Duodenal mucosa (tissue), 2 donors: ENCODE measurements around the gene FGD4.

Experiments
- H3K27ac ChIP-seq: one replicate; pipeline ENCODE4 v1.7.0; 2013; ENCODE audit warnings: low read depth, low read length
- H3K27me3 ChIP-seq, 2 donors: one replicate each; pipeline ENCODE4 v1.7.0; 2013; ENCODE audit warnings: low read length in 2 of 2, control low read depth in 1 of 2; ENCODE audit not compliant: insufficient read depth in 2 of 2, control insufficient read depth in 1 of 2
- H3K36me3 ChIP-seq, 2 donors: one replicate each; pipeline ENCODE4 v1.7.0; 2013; ENCODE audit warnings: low read length in 2 of 2, control low read depth in 1 of 2; ENCODE audit not compliant: insufficient read depth in 2 of 2, control insufficient read depth in 1 of 2
- H3K4me1 ChIP-seq, 2 donors: one replicate each; pipeline ENCODE4 v1.7.0; 2013; ENCODE audit warnings: low read length in 2 of 2, control low read depth in 1 of 2; ENCODE audit not compliant: insufficient read depth in 2 of 2, control insufficient read depth in 1 of 2
- H3K4me3 ChIP-seq, 2 donors: one replicate each; pipeline ENCODE4 v1.7.0; 2013; ENCODE audit warnings: low read length in 2 of 2, low read depth in 1 of 2
- H3K9ac ChIP-seq, 2 donors: one replicate each; pipeline ENCODE4 v1.7.0; 2013; ENCODE audit warnings: low read length in 2 of 2, low read depth in 1 of 2
- H3K9me3 ChIP-seq, 2 donors: one replicate each; pipeline ENCODE4 v1.7.0; 2013; ENCODE audit warnings: low read length in 2 of 2, control low read depth in 1 of 2; ENCODE audit not compliant: control insufficient read depth in 1 of 2

FGD4 gene

DNA sequence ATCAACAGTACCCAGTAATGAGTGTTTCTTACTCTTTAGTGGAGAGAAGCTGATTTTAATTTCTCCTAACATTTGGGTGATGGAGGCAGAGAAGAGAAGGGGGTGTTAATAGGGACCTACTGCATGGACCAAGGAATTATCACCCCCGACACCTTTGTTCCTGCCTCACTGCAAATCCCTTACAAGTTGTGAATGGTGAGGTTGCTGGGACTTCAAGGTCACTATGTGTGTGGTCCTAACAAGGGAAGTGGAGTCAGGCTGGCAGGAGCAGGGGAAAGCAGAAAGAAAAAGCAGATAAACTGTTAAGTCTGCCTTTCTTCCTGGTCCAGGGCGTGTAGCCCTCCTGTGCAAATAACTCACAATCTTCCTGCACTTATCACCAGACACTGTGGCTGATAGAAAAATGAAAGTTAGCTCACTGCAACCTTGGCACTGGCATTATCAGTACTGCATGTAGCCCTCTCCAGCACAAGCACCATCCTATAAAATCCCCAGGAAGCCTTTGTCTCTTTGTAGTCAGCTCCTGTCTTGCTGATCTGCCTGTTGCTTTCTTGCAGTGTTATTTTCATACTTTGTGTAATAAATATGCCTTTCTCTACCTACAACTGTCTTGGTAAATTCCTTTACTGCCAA is 167.4 kb downstream of the FGD4 start:
- no peak overlapping the region for H3K4me3 ChIP-seq
- peaks cover 16 to 35% of the 10 kb centered on the region in 2 donors for H3K4me1 ChIP-seq
- peaks cover 0 to 9% of the 10 kb centered on the region in 2 donors for H3K36me3 ChIP-seq
- H3K27ac ChIP-seq, result peak overlapping the region; percentile 30
- H3K27me3 ChIP-seq, result no peaks in the 10 kb centered on the region
- H3K9ac ChIP-seq, result no peak overlapping the region
- H3K9me3 ChIP-seq, result no peaks in the 10 kb centered on the region

DNA sequence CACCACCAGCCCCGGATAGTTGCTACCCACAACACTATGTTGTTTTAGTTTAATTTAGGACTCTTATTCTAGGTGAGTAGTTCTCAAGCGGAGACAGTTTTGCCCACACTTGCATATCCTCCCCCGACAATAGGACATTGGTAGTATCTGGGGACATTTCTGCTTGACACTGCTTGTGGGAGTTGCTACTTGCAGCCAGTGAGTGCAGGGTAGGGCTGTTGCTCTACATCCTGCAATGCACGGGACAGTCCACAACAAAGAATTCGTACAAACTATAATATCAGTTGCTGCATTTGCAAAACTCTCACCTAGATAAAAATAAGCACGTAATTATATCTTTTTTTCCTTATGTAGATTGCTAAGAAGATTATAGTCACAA is 167.9 kb downstream of the FGD4 start:
- Histone ChIP-seq H3K27me3 (no peaks in the 10 kb centered on the region), H3K27ac (peak overlapping the region; percentile 30), H3K9ac (no peak overlapping the region), H3K9me3 (no peaks in the 10 kb centered on the region), H3K4me1 (peaks cover 16 to 31% of the 10 kb centered on the region in 2 donors), H3K4me3 (no peak overlapping the region), H3K36me3 (peaks cover 0 to 9% of the 10 kb centered on the region in 2 donors)

DNA sequence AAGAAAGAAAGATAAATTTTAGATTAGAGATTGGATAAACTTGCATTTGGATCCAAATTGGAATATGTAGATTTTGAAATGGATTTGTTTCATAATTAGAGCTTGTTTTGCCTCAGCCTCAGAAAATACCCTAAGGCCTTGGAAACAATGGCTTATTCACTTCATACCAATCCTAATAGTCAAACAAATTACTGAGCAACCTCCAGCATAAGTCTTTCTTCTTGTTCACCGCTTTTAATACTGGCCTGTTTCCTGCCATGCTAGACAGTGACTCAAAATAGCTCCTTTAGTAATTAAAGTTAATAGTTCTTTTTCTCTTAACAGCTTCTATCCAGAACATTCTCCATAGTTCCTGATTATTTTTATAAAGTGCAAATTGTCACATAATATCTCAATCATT is 168.9 kb downstream of the FGD4 start:
- Histone ChIP-seq H3K9me3 (no peaks in the 10 kb centered on the region), H3K27ac (no peak overlapping the region), H3K36me3 (peaks cover 0 to 9% of the 10 kb centered on the region in 2 donors), H3K9ac (no peak overlapping the region), H3K4me1 (peaks cover 16 to 31% of the 10 kb centered on the region in 2 donors), H3K4me3 (no peak overlapping the region), H3K27me3 (no peaks in the 10 kb centered on the region)

DNA sequence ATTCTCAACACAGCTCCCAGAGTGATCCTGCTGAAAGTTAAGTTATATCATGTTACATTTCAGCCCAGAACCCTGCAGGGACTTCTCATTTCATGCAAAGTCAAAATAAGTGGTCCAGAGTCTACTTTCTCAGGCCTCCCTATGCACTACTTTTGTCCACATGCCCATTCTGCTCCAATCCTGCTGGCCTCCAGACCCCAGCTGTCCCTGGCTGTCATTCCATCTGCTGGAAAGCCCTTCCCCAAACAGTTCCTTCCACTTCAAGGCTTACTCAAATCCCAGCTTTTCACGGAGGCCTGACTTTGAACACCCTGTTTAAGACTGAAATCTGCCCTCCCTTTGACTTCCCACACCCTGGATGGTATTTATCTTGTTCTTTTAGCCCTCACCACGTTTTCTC is 169.9 kb downstream of the FGD4 start:
- H3K4me1 ChIP-seq, result peaks cover 16 to 31% of the 10 kb centered on the region in 2 donors
- no peak overlapping the region for H3K9ac ChIP-seq
- peaks cover 0 to 5% of the 10 kb centered on the region in 2 donors for H3K36me3 ChIP-seq
- no peak overlapping the region for H3K4me3 ChIP-seq
- no peaks in the 10 kb centered on the region for H3K27me3 ChIP-seq
- no peak overlapping the region for H3K27ac ChIP-seq
- H3K9me3 ChIP-seq, result no peaks in the 10 kb centered on the region

DNA sequence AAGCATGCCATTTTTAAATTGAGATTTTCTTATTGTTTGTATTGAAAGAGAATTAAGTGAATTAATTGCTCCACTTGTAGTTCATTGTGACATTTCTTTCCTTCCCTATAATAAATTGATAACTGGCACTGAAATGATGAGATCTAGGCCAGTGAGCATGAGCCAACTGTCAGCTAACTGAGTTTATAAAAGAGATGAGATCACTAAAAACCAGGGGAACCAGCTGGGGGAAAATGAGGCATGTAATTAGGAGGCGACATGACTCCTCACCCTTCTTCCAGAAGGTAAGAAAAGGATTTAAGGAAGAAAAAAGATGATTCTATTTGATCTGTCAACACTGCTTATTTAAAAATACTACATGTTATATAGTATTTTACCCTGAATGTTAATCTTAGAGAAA is 175.2 kb downstream of the FGD4 start:
- no peak overlapping the region for H3K9ac ChIP-seq
- H3K4me3 ChIP-seq, result no peak overlapping the region
- H3K27ac ChIP-seq, result no peak overlapping the region

DNA sequence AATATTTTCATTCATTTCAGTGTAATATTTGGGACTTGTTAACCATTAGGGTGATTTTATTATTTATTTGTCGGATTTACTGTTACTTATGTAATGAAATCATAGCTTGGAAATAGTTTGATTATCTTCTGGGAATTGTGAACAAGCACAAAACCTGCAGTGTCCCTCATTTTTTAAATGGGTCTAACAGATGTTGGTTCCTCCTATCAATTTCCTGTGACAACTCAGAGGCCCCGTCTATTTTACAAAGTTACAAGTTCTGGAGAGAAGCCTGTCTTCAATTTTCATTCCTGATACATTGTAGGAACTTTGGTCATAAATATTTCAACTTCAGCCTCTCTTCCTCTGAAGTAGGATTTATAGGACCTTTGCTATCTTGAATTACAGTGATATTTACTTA is 178.0 kb downstream of the FGD4 start:
- H3K27ac ChIP-seq, result no peak overlapping the region
- H3K9ac ChIP-seq, result no peak overlapping the region
- H3K4me1 ChIP-seq, result peaks cover 0 to 3% of the 10 kb centered on the region in 2 donors
- H3K9me3 ChIP-seq, result no peaks in the 10 kb centered on the region
- no peak overlapping the region for H3K4me3 ChIP-seq
- peaks cover 8 to 20% of the 10 kb centered on the region in 2 donors for H3K36me3 ChIP-seq
- no peaks in the 10 kb centered on the region for H3K27me3 ChIP-seq

More for the DNA sequence above, 175.2 kb downstream of the FGD4 start:
- H3K27me3 ChIP-seq, result no peaks in the 10 kb centered on the region
- peaks cover 2 to 9% of the 10 kb centered on the region in 2 donors for H3K36me3 ChIP-seq
- H3K9me3 ChIP-seq, result no peaks in the 10 kb centered on the region
- H3K4me1 ChIP-seq, result peaks cover 0 to 3% of the 10 kb centered on the region in 2 donors

DNA sequence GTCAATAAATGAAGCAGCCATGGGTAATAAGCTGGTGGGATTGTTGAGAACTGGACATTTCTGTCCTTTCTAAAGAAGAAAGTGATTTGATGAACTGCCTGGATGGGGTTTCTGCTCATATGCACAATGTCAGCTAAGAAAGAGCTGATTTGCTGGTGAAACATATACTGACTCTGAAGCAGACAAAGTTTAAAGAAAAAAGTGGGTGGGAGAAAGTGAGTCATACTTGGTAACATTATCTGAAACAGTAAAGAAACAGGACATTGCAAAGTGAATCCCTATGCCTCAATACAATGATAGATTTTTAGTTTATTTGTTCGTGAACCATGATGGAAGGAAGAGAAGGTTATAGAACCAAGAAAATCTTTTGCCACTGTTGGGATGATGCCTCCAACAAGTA is 184.2 kb downstream of the FGD4 start:
- H3K4me1 ChIP-seq, result peaks cover 0 to 3% of the 10 kb centered on the region in 2 donors
- no peak overlapping the region for H3K9ac ChIP-seq
- H3K27me3 ChIP-seq, result no peaks in the 10 kb centered on the region
- H3K4me3 ChIP-seq, result no peak overlapping the region
- H3K36me3 ChIP-seq, result peaks cover 15 to 30% of the 10 kb centered on the region in 2 donors
- no peak overlapping the region for H3K27ac ChIP-seq
- H3K9me3 ChIP-seq, result no peaks in the 10 kb centered on the region

DNA sequence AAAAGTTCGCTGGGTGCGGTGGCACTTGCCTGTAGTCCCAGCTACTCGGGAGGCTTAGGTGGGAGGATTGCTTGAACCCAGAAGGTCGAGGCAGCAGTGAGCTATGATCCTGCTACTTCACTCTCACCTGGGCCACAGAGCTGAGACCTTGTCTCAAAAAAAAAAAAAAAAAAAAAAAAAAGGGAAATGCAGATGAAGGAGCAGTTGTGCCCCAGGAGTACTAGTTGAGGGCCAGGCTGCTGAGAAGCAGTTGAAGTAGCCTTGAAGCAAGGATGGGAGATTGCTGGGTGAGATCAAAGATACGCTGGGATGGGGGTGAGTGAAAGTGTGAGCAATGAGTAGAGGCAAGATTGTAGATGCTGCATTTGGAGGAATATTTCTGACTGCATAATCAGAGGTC is 186.3 kb downstream of the FGD4 start:
- Histone ChIP-seq H3K9me3 (no peaks in the 10 kb centered on the region), H3K36me3 (peaks cover 15 to 35% of the 10 kb centered on the region in 2 donors), H3K4me3 (no peak overlapping the region), H3K27ac (no peak overlapping the region), H3K4me1 (no peaks in the 10 kb centered on the region), H3K27me3 (no peaks in the 10 kb centered on the region), H3K9ac (no peak overlapping the region)

DNA sequence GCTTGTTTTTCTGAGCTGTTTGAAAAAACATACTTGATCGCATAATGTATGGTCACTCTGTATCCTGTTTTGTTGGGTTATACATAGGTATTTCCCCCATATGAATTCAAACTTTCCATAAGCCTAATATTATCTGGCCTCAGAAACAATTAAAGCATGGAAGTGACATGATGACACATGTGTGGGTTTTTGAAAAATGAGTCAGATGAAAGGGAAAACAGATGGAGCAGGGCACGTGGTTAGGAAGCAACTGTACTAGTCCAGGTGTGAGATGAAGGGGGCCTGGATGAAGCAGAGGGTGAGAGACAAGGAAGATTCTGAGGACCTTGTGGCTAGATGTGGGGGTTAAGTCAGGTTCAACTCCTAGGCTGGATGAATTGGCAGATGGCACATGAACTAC is 187.0 kb downstream of the FGD4 start:
- H3K27me3 ChIP-seq, result no peaks in the 10 kb centered on the region
- no peaks in the 10 kb centered on the region for H3K4me1 ChIP-seq
- H3K4me3 ChIP-seq, result no peak overlapping the region
- H3K9me3 ChIP-seq, result no peaks in the 10 kb centered on the region
- H3K27ac ChIP-seq, result no peak overlapping the region
- peaks cover 15 to 37% of the 10 kb centered on the region in 2 donors for H3K36me3 ChIP-seq
- no peak overlapping the region for H3K9ac ChIP-seq

DNA sequence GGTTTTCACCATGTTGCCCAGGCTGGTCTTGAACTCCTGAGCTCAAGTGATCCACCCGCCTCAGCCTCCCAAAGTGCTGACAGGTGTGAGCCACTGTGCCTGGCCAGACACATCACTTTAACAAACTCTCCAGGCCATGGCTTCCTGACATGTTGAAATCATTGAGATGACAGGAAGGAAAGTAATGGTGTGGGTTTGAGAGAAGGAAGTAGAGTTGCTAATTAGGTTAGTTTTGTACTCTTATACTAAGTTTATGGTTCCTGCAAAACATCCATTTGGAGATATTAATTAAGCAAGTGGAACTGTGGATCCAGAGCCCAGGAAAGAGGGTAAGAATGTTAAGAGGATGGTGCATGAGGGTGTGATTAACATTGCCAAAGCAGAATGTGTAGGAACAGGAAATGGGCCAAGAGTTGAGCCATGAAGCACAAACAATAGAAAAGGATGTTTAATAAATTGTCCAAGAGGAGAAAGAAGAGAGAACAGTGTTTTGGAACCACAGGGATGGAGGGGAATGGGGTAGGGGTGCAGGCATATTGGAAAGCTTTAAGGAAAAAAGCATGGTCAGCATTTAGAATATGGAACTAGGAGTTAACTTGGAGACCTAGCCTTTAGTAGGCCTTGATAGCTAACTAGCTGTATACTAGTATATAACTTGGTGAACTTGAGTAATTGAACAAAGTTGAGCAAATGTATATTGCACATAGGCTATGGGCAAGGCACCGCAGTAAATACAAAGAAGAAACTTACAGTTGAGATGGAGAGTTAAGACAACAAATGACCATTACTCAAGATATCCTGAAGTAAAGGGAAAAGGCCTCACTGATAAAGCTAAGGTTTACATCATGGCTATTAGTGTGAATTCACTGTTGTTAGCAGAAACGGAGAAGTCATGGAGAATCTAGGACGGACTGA is 188.5 kb downstream of the FGD4 start:
- Histone ChIP-seq H3K4me3 (no peak overlapping the region), H3K27ac (no peak overlapping the region), H3K9me3 (no peaks in the 10 kb centered on the region), H3K36me3 (peaks cover 11 to 32% of the 10 kb centered on the region in 2 donors), H3K4me1 (no peaks in the 10 kb centered on the region), H3K9ac (no peak overlapping the region), H3K27me3 (no peaks in the 10 kb centered on the region)
